Measurements from ENCODE around the gene TRPM8.

Gene TRPM8

DNA sequence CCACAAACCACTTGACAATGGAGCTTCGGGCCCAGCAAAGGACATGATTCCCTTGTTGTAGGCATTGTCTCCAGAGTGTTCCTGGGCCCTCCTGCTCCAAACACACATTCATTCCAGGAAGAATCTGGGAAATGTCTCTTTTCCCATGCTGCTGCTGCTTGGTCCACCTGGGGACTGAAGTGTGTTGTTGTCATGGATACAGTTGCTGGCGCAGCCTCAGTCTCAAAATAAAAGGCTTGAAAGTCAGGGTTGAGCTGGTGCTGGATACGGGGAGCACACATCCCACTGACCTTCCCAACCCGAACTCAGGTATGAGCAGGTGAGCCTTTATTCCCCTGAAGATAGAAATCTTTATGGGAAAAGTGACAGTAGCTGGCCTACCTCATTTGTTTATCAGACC lies 102.7 kb downstream of the TRPM8 start:
- Histone ChIP-seq H3K4me1 (ENCODE audit: insufficient read depth, low read length) (no peaks in the 10 kb centered on the region), H3K27ac (ENCODE audit: low read length) (no peak overlapping the region), H2AFZ (ENCODE audit: low read depth, low read length) (no peak overlapping the region), H3K9me3 (ENCODE audit: insufficient read depth, low read length, severe bottlenecking) (peaks cover 2% of the 10 kb centered on the region), H4K20me1 (ENCODE audit: insufficient read depth, low read length) (no peaks in the 10 kb centered on the region), H3K79me2 (ENCODE audit: insufficient read depth, low read length) (no peaks in the 10 kb centered on the region), H3K9ac (ENCODE audit: low read depth, low read length) (no peak overlapping the region), H3K27me3 (ENCODE audit: insufficient read depth, low read length, poor library complexity) (peaks cover 11% of the 10 kb centered on the region), H3K4me2 (ENCODE audit: insufficient read depth, low read length) (no peak overlapping the region), H3K4me3 (ENCODE audit: low read depth in 1 of 2, low read length in 2 of 2) (no peak overlapping the region), H3K36me3 (ENCODE audit: insufficient read depth, low read length) (no peaks in the 10 kb centered on the region)
- TF ChIP-seq EZH2 (IDR thresholded peaks at IDR 0.05; ENCODE audit: borderline replicate concordance, low read depth, low read length, severe bottlenecking), result no peak
- TF ChIP-seq, protein P1, sequence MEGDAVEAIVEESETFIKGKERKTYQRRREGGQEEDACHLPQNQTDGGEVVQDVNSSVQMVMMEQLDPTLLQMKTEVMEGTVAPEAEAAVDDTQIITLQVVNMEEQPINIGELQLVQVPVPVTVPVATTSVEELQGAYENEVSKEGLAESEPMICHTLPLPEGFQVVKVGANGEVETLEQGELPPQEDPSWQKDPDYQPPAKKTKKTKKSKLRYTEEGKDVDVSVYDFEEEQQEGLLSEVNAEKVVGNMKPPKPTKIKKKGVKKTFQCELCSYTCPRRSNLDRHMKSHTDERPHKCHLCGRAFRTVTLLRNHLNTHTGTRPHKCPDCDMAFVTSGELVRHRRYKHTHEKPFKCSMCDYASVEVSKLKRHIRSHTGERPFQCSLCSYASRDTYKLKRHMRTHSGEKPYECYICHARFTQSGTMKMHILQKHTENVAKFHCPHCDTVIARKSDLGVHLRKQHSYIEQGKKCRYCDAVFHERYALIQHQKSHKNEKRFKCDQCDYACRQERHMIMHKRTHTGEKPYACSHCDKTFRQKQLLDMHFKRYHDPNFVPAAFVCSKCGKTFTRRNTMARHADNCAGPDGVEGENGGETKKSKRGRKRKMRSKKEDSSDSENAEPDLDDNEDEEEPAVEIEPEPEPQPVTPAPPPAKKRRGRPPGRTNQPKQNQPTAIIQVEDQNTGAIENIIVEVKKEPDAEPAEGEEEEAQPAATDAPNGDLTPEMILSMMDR (IDR thresholded peaks at IDR 0.05; ENCODE audit: borderline replicate concordance, extremely low read depth, low read length, poor library complexity, severe bottlenecking), result no peak
- DNase-seq, result no peak
- ATAC-seq (ENCODE audit: insufficient read depth, low read depth), result no peak

DNA sequence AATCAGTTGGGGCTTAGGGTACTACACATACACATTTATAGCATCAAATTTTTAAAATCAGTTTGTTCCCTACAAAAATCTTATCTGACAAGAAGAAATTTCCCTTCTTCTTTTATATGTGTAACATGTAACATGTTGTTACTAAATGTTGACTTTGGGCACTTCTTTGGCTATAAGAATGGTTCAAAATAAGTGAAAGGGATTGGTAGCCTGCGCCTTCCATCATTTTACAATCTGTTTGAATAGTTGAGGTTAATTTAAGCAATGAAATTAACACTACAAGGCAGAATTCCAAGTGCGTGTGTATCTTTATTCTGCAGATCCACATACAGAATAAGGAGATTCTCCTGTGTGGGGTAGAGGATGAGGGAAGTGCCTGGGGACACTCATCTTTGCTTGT lies 103.2 kb downstream of the TRPM8 start:
- H3K27me3 ChIP-seq (ENCODE audit: insufficient read depth, low read length, poor library complexity), result peaks cover 11% of the 10 kb centered on the region
- ATAC-seq (ENCODE audit: insufficient read depth, low read depth), result no peak
- H3K4me2 ChIP-seq (ENCODE audit: insufficient read depth, low read length), result no peak overlapping the region
- H3K4me3 ChIP-seq (ENCODE audit: low read depth in 1 of 2, low read length in 2 of 2), result no peak overlapping the region
- 0 out of 2 replicates have a peak, but pooled peaks cover 2% of the 10 kb centered on the region for H3K4me1 ChIP-seq (ENCODE audit: insufficient read depth, low read length)
- H3K36me3 ChIP-seq (ENCODE audit: insufficient read depth, low read length), result no peaks in the 10 kb centered on the region
- no peak for TF ChIP-seq EZH2 (IDR thresholded peaks at IDR 0.05; ENCODE audit: borderline replicate concordance, low read depth, low read length, severe bottlenecking)
- TF ChIP-seq, protein P1 (IDR thresholded peaks at IDR 0.05; ENCODE audit: borderline replicate concordance, extremely low read depth, low read length, poor library complexity, severe bottlenecking), result no peak
- H3K27ac ChIP-seq (ENCODE audit: low read length), result no peak overlapping the region
- no peak overlapping the region for H3K9ac ChIP-seq (ENCODE audit: low read depth, low read length)
- no peak overlapping the region for H2AFZ ChIP-seq (ENCODE audit: low read depth, low read length)
- H4K20me1 ChIP-seq (ENCODE audit: insufficient read depth, low read length), result no peaks in the 10 kb centered on the region
- no peak for DNase-seq
- peaks cover 2% of the 10 kb centered on the region for H3K9me3 ChIP-seq (ENCODE audit: insufficient read depth, low read length, severe bottlenecking)
- no peaks in the 10 kb centered on the region for H3K79me2 ChIP-seq (ENCODE audit: insufficient read depth, low read length)

DNA sequence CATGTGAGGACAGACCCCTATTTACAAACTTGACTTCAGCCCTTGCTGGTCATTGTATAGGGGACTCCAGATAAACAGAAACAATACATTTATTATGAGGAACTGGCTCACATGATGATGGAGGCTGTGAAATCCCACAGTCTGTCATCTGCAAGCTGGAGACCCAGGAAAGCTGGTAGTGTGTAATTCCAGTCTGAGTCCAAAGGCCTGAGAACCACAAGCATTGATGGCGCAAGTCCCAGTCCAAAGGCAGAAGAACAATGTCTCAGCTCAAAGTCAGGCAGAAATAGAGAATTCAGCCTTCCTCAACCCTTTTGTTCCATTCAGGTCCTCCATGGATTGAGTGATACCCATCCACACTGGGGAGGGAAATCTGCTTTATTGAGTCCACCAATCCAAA lies 105.3 kb downstream of the TRPM8 start:
- Histone ChIP-seq H2AFZ (ENCODE audit: low read depth, low read length) (no peak overlapping the region), H3K4me1 (ENCODE audit: insufficient read depth, low read length) (0 out of 2 replicates have a peak, but pooled peaks cover 6% of the 10 kb centered on the region), H3K27me3 (ENCODE audit: insufficient read depth, low read length, poor library complexity) (peaks cover 3% of the 10 kb centered on the region), H3K9me3 (ENCODE audit: insufficient read depth, low read length, severe bottlenecking) (peaks cover 2% of the 10 kb centered on the region), H3K27ac (ENCODE audit: low read length) (no peak overlapping the region), H3K4me3 (ENCODE audit: low read depth in 1 of 2, low read length in 2 of 2) (no peak overlapping the region), H3K9ac (ENCODE audit: low read depth, low read length) (no peak overlapping the region), H3K4me2 (ENCODE audit: insufficient read depth, low read length) (no peak overlapping the region), H3K79me2 (ENCODE audit: insufficient read depth, low read length) (no peaks in the 10 kb centered on the region), H4K20me1 (ENCODE audit: insufficient read depth, low read length) (no peaks in the 10 kb centered on the region), H3K36me3 (ENCODE audit: insufficient read depth, low read length) (no peaks in the 10 kb centered on the region)
- no peak for TF ChIP-seq EZH2 (IDR thresholded peaks at IDR 0.05; ENCODE audit: borderline replicate concordance, low read depth, low read length, severe bottlenecking)
- TF ChIP-seq, protein P1 (IDR thresholded peaks at IDR 0.05; ENCODE audit: borderline replicate concordance, extremely low read depth, low read length, poor library complexity, severe bottlenecking), result no peak
- ATAC-seq (ENCODE audit: insufficient read depth, low read depth) (no peak), DNase-seq (no peak)

DNA sequence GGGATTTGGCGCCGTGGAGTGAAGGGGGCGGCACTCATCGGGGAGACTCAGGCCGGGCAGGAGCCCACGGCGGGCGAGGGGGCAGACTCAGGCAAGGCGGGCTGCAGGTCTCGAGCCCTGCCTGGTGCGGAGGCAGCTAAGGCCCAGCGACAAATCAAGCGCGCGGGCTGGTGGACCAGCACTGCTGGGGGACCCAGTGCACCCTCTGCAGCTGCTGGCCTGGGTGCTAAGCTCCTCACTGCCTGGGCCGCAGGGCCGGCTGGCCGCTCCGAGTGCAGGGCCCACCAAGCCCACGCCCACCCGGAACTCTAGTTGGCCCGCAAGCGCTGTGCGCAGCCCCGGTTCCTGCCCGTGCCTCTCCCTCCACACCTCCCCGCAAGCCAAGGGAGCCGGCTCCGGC lies 107.1 kb downstream of the TRPM8 start:
- Histone ChIP-seq H3K27ac (ENCODE audit: low read length) (no peak overlapping the region), H3K4me3 (ENCODE audit: low read depth in 1 of 2, low read length in 2 of 2) (no peak overlapping the region), H4K20me1 (ENCODE audit: insufficient read depth, low read length) (no peaks in the 10 kb centered on the region), H2AFZ (ENCODE audit: low read depth, low read length) (no peak overlapping the region), H3K9ac (ENCODE audit: low read depth, low read length) (no peak overlapping the region), H3K36me3 (ENCODE audit: insufficient read depth, low read length) (no peaks in the 10 kb centered on the region), H3K27me3 (ENCODE audit: insufficient read depth, low read length, poor library complexity) (peaks cover 5% of the 10 kb centered on the region), H3K4me1 (ENCODE audit: insufficient read depth, low read length) (0 out of 2 replicates have a peak, but pooled peaks cover 6% of the 10 kb centered on the region), H3K4me2 (ENCODE audit: insufficient read depth, low read length) (no peak overlapping the region), H3K9me3 (ENCODE audit: insufficient read depth, low read length, severe bottlenecking) (peaks cover 2% of the 10 kb centered on the region), H3K79me2 (ENCODE audit: insufficient read depth, low read length) (no peaks in the 10 kb centered on the region)
- DNase-seq (no peak), ATAC-seq (ENCODE audit: insufficient read depth, low read depth) (no peak)
- TF ChIP-seq, protein P1 (IDR thresholded peaks at IDR 0.05; ENCODE audit: borderline replicate concordance, extremely low read depth, low read length, poor library complexity, severe bottlenecking), result no peak
- no peak for TF ChIP-seq EZH2 (IDR thresholded peaks at IDR 0.05; ENCODE audit: borderline replicate concordance, low read depth, low read length, severe bottlenecking)

Measured in DND-41 (cell line).